Peyer's patch (tissue), 4 donors: ENCODE results near the gene C20orf202. TPM values are rescaled to one million over a fixed set of nuclear protein-coding genes. Genes with fewer than 3 reads are reported as not detected.
"Not testable (repeated sequence)": the region's sequence is repeated elsewhere in the genome, so short reads cannot be mapped to it uniquely, and the experiment has no call there.

Experiments
- DNase-seq, 3 donors: peaks; one replicate each; pipeline ENCODE4 v3.0.0-alpha.2; 2017 to 2019
- H3K27ac ChIP-seq, 4 donors: fragments of 200-600 bp; sonication (generic); one replicate each; pipeline ENCODE4 v1.5.1; 2016 to 2019
- H3K27me3 ChIP-seq, 2 donors: fragments of 200-600 bp; sonication (generic); one replicate each; pipeline ENCODE4 v1.5.1; 2019
- H3K36me3 ChIP-seq, 3 donors: fragments of 200-600 bp; sonication (generic); one replicate each; pipeline ENCODE4 v1.5.1; 2016 to 2019
- H3K4me1 ChIP-seq, 4 donors: fragments of 200-600 bp; sonication (generic); one replicate each; pipeline ENCODE4 v1.5.1; 2016 to 2019
- H3K4me3 ChIP-seq, 4 donors: fragments of 200-600 bp; sonication (generic); 1 replicate in 3 of 4; 2 replicates in 1 of 4; pipeline ENCODE4 v1.5.1; 2016 to 2019; ENCODE audit warnings: mild to moderate bottlenecking in 1 of 4
- H3K9me3 ChIP-seq, 4 donors: fragments of 200-600 bp; sonication (generic); one replicate each; pipeline ENCODE4 v1.5.1; 2016 to 2019; ENCODE audit warnings: mild to moderate bottlenecking in 1 of 4
- CTCF ChIP-seq, 6 experiments: fragments of 450-650 bp in 4 of 6; fragments of 200-600 bp in 2 of 6; sonication (generic) in 1 of 6; IDR thresholded peaks; one replicate each; pipeline ENCODE4 v1.5.1; 2017 to 2019; ENCODE audit warnings: antibody characterized with exemption in 6 of 6, mild to moderate bottlenecking in 3 of 6, moderate library complexity in 1 of 6
- POLR2A ChIP-seq, 2 donors: fragments of 450-650 bp; IDR thresholded peaks; one replicate each; pipeline ENCODE4 v1.5.1; 2017; ENCODE audit warnings: antibody characterized with exemption in 2 of 2, mild to moderate bottlenecking in 2 of 2, moderate library complexity in 2 of 2
- total RNA-seq, 4 donors: library from RNA; depleted of rRNA; stranded (reverse); fragments of >200 nt; gene quantifications; one replicate each; pipeline ENCODE4 v1.1.0, GENCODE V29; 2016

The C20orf202 gene
- total RNA-seq, 4 donors from 2014 or later, result 1.7 to 2.3 TPM; not detected in 2

- Histone ChIP-seq H3K9me3 (no peaks in the 10 kb centered on the region), H3K4me1 (no peaks in the 10 kb centered on the region), H3K4me3 (no peak overlapping the region), H3K27ac (no peak overlapping the region), H3K27me3 (no peaks in the 10 kb centered on the region), H3K36me3 (no peaks in the 10 kb centered on the region)
- TF ChIP-seq CTCF (IDR thresholded peaks at IDR 0.05) (peak; percentile 53 to 89 (median 82)), POLR2A (IDR thresholded peaks at IDR 0.05) (no peak)
- DNase-seq, result peak; percentile 64 to 87 (median 76)
These were observed 9.5 kb downstream of the C20orf202 start for GRCh38 chr20:1212607-1213396.

GRCh38 chr20:1214838-1215261 lies 11.6 kb downstream of the C20orf202 start:
- Histone ChIP-seq H3K4me3 (no peak overlapping the region), H3K4me1 (no peaks in the 10 kb centered on the region), H3K27ac (no peak overlapping the region), H3K27me3 (no peaks in the 10 kb centered on the region), H3K36me3 (no peaks in the 10 kb centered on the region), H3K9me3 (no peaks in the 10 kb centered on the region)
- DNase-seq, result no peak
- no peak for TF ChIP-seq CTCF (IDR thresholded peaks at IDR 0.05)
- no peak for TF ChIP-seq POLR2A (IDR thresholded peaks at IDR 0.05)

GRCh38 chr20:1215386-1216170 lies 12.3 kb downstream of the C20orf202 start:
- Histone ChIP-seq H3K36me3 (no peaks in the 10 kb centered on the region), H3K27me3 (no peaks in the 10 kb centered on the region), H3K9me3 (no peaks in the 10 kb centered on the region), H3K4me1 (no peaks in the 10 kb centered on the region), H3K27ac (no peak overlapping the region), H3K4me3 (no peak overlapping the region)
- DNase-seq, result no peak
- TF ChIP-seq CTCF (IDR thresholded peaks at IDR 0.05) (no peak), POLR2A (IDR thresholded peaks at IDR 0.05) (no peak)

GRCh38 chr20:1216527-1217427 lies 13.5 kb downstream of the C20orf202 start:
- DNase-seq, H3K4me1 ChIP-seq, H3K27ac ChIP-seq, H3K4me3 ChIP-seq, H3K9me3 ChIP-seq, H3K27me3 ChIP-seq, H3K36me3 ChIP-seq: not testable (repeated sequence)

GRCh38 chr20:1222750-1223149 lies 19.5 kb downstream of the C20orf202 start:
- DNase-seq, H3K27ac ChIP-seq, H3K27me3 ChIP-seq, H3K4me3 ChIP-seq, H3K9me3 ChIP-seq, H3K36me3 ChIP-seq: not testable (repeated sequence)
- peaks cover 3 to 12% (median 7%) of the 10 kb centered on the region in 4 donors for H3K4me1 ChIP-seq

GRCh38 chr20:1224205-1224890 lies 21.1 kb downstream of the C20orf202 start:
- no peak for DNase-seq
- H3K36me3 ChIP-seq, result no peaks in the 10 kb centered on the region
- H3K9me3 ChIP-seq, result no peaks in the 10 kb centered on the region
- no peak overlapping the region for H3K4me3 ChIP-seq
- TF ChIP-seq CTCF (IDR thresholded peaks at IDR 0.05) (no peak), POLR2A (IDR thresholded peaks at IDR 0.05) (no peak)
- H3K27me3 ChIP-seq, result no peaks in the 10 kb centered on the region
- H3K27ac ChIP-seq, result no peak overlapping the region
- H3K4me1 ChIP-seq, result peaks cover 3 to 12% (median 7%) of the 10 kb centered on the region in 4 donors
